Right lobe of liver (tissue), 4 donors: ENCODE results near the gene ALDH5A1.

Experiments
- POLR2A ChIP-seq: fragments of 450-650 bp; IDR thresholded peaks from one replicate; pipeline ENCODE4 v1.6.1; 2017; ENCODE audit warnings: antibody characterized with exemption, mild to moderate bottlenecking
- TF ChIP-seq, protein P1 (sequence below), 4 donors: fragments of 200-600 bp in 3 of 4; fragments of 450-650 bp in 1 of 4; IDR thresholded peaks; one replicate each; pipeline versions ENCODE4 v1.5.1 to v1.8.0; 2016 to 2022; ENCODE audit warnings: antibody characterized with exemption in 4 of 4, mild to moderate bottlenecking in 2 of 4
- donor health status: DM: no; HTN: no; CAD: no.
- donor health status: DM: no; HTN: no; CAD: no.
- donor health status: DM: no; HTN: yes; CAD: no.

DNA sequence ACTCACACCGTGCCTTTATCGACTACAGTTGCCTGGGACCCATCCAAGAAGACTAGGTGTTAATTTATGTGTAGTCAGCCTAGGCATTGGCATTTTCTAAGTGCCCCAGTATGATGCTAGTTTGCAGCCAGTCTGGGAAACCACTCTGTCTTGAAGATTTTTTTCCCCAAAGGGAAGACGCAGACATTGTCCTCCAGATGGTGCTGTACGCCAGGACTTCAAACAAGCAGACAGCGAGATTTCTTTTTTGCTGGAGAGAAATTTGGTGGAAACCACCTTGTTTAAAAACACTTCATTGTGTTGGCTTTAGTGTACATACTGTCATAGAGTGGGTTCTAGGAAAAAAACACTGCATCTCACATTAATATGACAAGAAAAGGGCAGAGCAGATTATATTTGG, 30.0 kb downstream of the ALDH5A1 start:
- TF ChIP-seq, protein P1, sequence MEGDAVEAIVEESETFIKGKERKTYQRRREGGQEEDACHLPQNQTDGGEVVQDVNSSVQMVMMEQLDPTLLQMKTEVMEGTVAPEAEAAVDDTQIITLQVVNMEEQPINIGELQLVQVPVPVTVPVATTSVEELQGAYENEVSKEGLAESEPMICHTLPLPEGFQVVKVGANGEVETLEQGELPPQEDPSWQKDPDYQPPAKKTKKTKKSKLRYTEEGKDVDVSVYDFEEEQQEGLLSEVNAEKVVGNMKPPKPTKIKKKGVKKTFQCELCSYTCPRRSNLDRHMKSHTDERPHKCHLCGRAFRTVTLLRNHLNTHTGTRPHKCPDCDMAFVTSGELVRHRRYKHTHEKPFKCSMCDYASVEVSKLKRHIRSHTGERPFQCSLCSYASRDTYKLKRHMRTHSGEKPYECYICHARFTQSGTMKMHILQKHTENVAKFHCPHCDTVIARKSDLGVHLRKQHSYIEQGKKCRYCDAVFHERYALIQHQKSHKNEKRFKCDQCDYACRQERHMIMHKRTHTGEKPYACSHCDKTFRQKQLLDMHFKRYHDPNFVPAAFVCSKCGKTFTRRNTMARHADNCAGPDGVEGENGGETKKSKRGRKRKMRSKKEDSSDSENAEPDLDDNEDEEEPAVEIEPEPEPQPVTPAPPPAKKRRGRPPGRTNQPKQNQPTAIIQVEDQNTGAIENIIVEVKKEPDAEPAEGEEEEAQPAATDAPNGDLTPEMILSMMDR (IDR thresholded peaks at IDR 0.05): no peak
- no peak for TF ChIP-seq POLR2A
